Calu3 (cell line): ENCODE measurements around the gene RTN4R. TPM values are rescaled to one million over a fixed set of nuclear protein-coding genes. Genes with fewer than 3 reads are reported as not detected.

Experiments used
- BruUV-seq: library from RNA; stranded (reverse); fragments of 400-500 nt; replicated peaks from 2 replicates; lab custom pipeline; 2021; lab: Mats Ljungman, UMichigan
- CTCF ChIA-PET: fragments of 300-600 bp; sonication (Branson Sonifier 250); formaldehyde crosslinking; loops from one replicate; lab custom pipeline; 2022; ENCODE audit warnings: antibody characterized with exemption; lab: Charles Lee
- DNase-seq: peaks from one replicate; pipeline ENCODE4 v3.0.0; 2022
- H3K27ac Mint-ChIP-seq: one replicate; pipeline ENCODE4 v1.8.0; 2022; ENCODE audit warnings: mixed read lengths; ENCODE audit not compliant: unreplicated experiment
- H3K27me3 Mint-ChIP-seq: one replicate; pipeline ENCODE4 v1.8.0; 2022; ENCODE audit warnings: mixed read lengths; ENCODE audit not compliant: unreplicated experiment
- H3K36me3 Mint-ChIP-seq: one replicate; pipeline ENCODE4 v1.8.0; 2022; ENCODE audit warnings: mild to moderate bottlenecking, moderate library complexity, mixed read lengths; ENCODE audit not compliant: insufficient read depth, unreplicated experiment
- H3K4me1 Mint-ChIP-seq: one replicate; pipeline ENCODE4 v1.8.0; 2022; ENCODE audit warnings: mild to moderate bottlenecking, low read depth, mixed read lengths; ENCODE audit not compliant: unreplicated experiment
- H3K4me3 Mint-ChIP-seq: one replicate; pipeline ENCODE4 v1.8.0; 2022; ENCODE audit warnings: mild to moderate bottlenecking, low read depth, moderate library complexity, mixed read lengths; ENCODE audit not compliant: unreplicated experiment
- H3K9me3 Mint-ChIP-seq: one replicate; pipeline ENCODE4 v1.8.0; 2022; ENCODE audit warnings: low read depth, mixed read lengths; ENCODE audit not compliant: unreplicated experiment
- CTCF ChIP-seq: fragments of 200-600 bp; IDR thresholded peaks from one replicate; pipeline ENCODE4 v1.8.0; 2022; ENCODE audit warnings: antibody characterized with exemption; ENCODE audit not compliant: unreplicated experiment
- intact Hi-C: fragments of 100-400 bp; cut with micrococcal nuclease; formaldehyde crosslinking; loops from one replicate; pipeline ENCODE4 v1.10.0; 2022; ENCODE audit not compliant: unreplicated experiment
- microRNA-seq: library from miRNA; unstranded; fragments of <30 nt; microRNA quantifications from one replicate; pipeline ENCODE4 v1.2.0, GENCODE V29; 2022
- total RNA-seq: library from RNA; stranded (reverse); gene quantifications from 2 replicates; pipeline ENCODE4 v1.2.3, GENCODE V29; 2022

Gene RTN4R
- total RNA-seq, 1 experiment from 2014 or later: 4.1 TPM

GRCh38 chr22:20192972-20193760, 75.0 kb downstream of the RTN4R start:
- BruUV-seq: no TSS peak
- no peak overlapping the region for H3K27ac Mint-ChIP-seq

DNA sequence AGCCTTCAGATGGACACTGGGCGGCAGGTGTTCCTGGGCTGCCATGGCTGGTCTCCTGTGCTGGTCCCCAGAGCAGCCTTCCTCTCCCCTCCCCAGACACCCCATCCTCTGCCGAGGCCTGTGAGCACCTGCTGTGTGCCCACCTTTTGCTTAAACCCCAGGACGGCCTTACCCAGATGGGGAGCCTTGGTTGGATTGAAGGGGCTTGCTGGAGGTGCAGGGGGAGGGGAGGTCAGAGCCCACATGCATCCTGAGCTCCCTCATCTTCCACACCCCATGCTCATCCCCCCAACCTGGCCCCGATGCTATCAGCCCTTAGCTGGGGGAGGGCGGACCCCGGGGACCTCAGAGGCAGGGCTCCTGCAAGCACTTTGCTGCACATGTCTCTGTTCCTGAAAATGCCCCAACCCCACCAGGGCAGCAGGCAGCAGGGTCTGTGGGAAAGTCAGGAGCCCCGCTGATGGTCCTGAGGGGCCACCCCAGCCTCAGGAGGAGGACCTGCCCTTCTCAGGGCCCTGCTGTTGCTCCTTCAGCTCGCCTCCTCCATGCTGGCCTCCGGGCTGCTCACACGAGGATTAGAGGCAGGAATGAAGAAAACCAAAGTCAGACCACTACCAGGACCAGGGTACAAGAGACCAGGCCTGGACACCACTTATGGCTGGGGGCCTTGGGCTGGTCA, 75.7 kb downstream of the RTN4R start:
- H3K4me1 Mint-ChIP-seq: no peaks in the 10 kb centered on the region
- no TSS peak for BruUV-seq
- no peak for TF ChIP-seq CTCF
- no peak for DNase-seq
- H3K27me3 Mint-ChIP-seq: peaks cover 24% of the 10 kb centered on the region
- H3K9me3 Mint-ChIP-seq: no peaks in the 10 kb centered on the region
- intact Hi-C loops: no loop called here
- no peak overlapping the region for H3K27ac Mint-ChIP-seq
- no peaks in the 10 kb centered on the region for H3K36me3 Mint-ChIP-seq
- H3K4me3 Mint-ChIP-seq: no peak overlapping the region
- CTCF ChIA-PET: interaction anchor here (2.1 kb wide), 1 partner anchor 11 kb away, joined by 8 read pairs; no protein-coding TSS in a partner anchor

More at GRCh38 chr22:20192972-20193760, 75.0 kb downstream of the RTN4R start:
- Mint-ChIP-seq H3K4me1 (no peaks in the 10 kb centered on the region), H3K27me3 (peaks cover 24% of the 10 kb centered on the region), H3K4me3 (no peak overlapping the region), H3K36me3 (no peaks in the 10 kb centered on the region), H3K9me3 (no peaks in the 10 kb centered on the region)
- CTCF ChIA-PET: interaction anchor here (0.6 kb wide), 1 partner anchor 8 kb away, joined by 3 read pairs; no protein-coding TSS in a partner anchor
- no peak for TF ChIP-seq CTCF
- no peak for DNase-seq
- intact Hi-C loops: no loop called here

DNA sequence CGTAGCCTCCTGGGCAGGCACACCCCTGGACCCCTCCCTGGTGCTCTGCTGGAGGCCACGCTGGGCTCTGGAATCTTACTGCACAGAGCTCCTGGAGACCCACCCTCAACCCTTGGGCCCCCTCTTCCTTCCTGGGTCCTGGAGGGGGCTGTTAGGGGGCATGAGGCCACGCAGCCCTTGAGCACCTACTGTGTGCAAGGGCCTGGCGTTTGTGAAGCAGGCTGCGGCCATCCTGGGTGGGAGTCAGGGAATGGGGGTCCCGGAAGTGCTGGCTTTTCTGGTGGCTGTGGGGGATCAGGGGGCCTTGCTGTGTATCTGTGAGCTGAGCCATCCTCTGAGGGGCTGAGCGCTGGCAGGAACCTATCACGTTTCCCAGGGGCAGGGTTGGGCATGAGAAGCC, 76.3 kb downstream of the RTN4R start:
- CTCF ChIA-PET: interaction anchor here (2.1 kb wide), 1 partner anchor 11 kb away, joined by 8 read pairs; no protein-coding TSS in a partner anchor
- no peak for DNase-seq
- Mint-ChIP-seq H3K36me3 (no peaks in the 10 kb centered on the region), H3K9me3 (no peaks in the 10 kb centered on the region), H3K4me1 (no peaks in the 10 kb centered on the region), H3K27ac (no peak overlapping the region), H3K4me3 (no peak overlapping the region), H3K27me3 (peaks cover 24% of the 10 kb centered on the region)
- intact Hi-C loops: no loop called here
- BruUV-seq: no TSS peak
- TF ChIP-seq CTCF: no peak

Small RNA genes within 50 kb of the gene (microRNA-seq; reads per million reads assigned to microRNA genes)
- not detected for gene MIR1286

Other genes with a start within 250 kb of the RTN4R start
- gene TANGO2, start 247.2 kb downstream of the RTN4R start, total RNA-seq: 33.5 and 41.4 TPM in 2 replicates
- gene DGCR8, start 188.1 kb downstream of the RTN4R start, total RNA-seq: 53.1 and 54.7 TPM in 2 replicates
- 205 and 208 TPM in 2 replicates for gene RANBP1, start 152.2 kb downstream of the RTN4R start, total RNA-seq
- gene TRMT2A, start 151.1 kb downstream of the RTN4R start, total RNA-seq: 63.0 and 71.9 TPM in 2 replicates
- 78.4 and 87.2 TPM in 2 replicates for gene ZDHHC8, start 136.5 kb downstream of the RTN4R start, total RNA-seq
- not detected in 2 replicates for gene CCDC188, start 117.3 kb downstream of the RTN4R start, total RNA-seq
- 35.0 and 39.6 TPM in 2 replicates for gene DGCR6L, start 51.7 kb upstream of the RTN4R start, total RNA-seq
- gene ZNF74, start 125.8 kb upstream of the RTN4R start, total RNA-seq: 11.1 and 15.2 TPM in 2 replicates
- gene SCARF2, start 169.5 kb upstream of the RTN4R start, total RNA-seq: 0.68 and 0.81 TPM in 2 replicates
- gene KLHL22, start 227.5 kb upstream of the RTN4R start, total RNA-seq: 26.5 and 28.1 TPM in 2 replicates
- 137 and 144 TPM in 2 replicates for gene MED15, start 239.3 kb upstream of the RTN4R start, total RNA-seq